VCaP (cell line): ENCODE results near the gene HM13.

ENCODE experiments used
- H3K27ac ChIP-seq: fragments of 450-650 bp; 2 replicates; pipeline ENCODE4 v1.5.1; 2017
- TF ChIP-seq, protein P1 (sequence below): fragments of 450-650 bp; conservative IDR thresholded peaks from 2 replicates; pipeline ENCODE4 v1.5.1; 2017; ENCODE audit warnings: mild to moderate bottlenecking, moderate library complexity

The HM13 gene

DNA sequence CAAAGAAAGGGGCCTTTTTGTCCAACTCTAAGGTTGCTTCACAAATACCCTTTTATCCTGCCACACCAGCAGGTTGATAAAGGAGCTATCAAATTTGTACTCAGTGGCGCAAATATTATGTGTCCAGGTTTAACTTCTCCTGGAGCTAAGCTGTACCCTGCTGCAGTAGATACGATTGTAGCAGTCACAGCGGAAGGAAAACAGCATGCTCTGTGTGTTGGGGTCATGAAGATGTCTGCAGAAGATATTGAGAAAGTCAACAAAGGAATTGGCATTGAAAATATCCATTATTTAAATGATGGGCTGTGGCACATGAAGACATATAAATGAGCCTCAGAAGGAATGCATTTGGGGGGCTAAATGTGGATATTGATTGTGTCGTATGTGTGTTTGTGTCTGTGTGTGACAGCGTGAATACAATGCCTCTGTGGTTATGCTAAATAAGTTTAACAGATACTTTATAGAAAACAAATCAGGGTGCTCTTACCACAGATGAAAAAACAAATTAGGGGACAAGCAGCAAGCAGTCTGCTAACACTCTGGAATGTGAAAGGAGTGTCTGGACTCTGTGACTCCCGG lies 33.6 kb downstream of the HM13 start:
- TF ChIP-seq, protein P1, sequence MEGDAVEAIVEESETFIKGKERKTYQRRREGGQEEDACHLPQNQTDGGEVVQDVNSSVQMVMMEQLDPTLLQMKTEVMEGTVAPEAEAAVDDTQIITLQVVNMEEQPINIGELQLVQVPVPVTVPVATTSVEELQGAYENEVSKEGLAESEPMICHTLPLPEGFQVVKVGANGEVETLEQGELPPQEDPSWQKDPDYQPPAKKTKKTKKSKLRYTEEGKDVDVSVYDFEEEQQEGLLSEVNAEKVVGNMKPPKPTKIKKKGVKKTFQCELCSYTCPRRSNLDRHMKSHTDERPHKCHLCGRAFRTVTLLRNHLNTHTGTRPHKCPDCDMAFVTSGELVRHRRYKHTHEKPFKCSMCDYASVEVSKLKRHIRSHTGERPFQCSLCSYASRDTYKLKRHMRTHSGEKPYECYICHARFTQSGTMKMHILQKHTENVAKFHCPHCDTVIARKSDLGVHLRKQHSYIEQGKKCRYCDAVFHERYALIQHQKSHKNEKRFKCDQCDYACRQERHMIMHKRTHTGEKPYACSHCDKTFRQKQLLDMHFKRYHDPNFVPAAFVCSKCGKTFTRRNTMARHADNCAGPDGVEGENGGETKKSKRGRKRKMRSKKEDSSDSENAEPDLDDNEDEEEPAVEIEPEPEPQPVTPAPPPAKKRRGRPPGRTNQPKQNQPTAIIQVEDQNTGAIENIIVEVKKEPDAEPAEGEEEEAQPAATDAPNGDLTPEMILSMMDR = no peak
- H3K27ac ChIP-seq = peak overlapping the region; percentile 86

DNA sequence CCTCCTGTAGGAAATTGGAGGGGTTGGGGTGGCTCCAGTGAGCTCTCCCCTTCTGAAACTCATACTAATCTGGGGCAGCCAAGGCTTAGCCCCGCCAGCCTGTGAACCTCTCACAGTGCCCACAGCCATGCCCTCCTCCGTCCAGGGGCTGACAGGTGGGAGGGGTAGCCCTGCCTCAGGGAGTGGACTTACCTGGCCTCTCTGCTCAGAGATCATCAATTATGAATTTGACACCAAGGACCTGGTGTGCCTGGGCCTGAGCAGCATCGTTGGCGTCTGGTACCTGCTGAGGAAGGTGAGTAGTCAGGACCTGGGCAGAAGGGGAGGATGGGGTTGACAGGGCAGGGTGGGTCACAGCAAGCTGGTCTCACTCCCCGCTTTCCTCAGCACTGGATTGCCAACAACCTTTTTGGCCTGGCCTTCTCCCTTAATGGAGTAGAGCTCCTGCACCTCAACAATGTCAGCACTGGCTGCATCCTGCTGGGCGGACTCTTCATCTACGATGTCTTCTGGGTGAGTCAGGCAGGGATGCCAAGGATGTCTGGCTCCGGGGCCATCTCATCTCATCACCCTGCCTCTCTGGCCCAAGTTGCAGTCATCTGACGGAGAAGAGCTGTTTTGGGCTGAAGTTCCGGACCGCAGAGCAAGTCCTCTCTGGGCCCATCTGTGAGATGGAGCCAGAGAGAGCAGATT lies 34.7 kb downstream of the HM13 start:
- peak overlapping the region; percentile 86; the same call in 1 of the 2 replicates for H3K27ac ChIP-seq

DNA sequence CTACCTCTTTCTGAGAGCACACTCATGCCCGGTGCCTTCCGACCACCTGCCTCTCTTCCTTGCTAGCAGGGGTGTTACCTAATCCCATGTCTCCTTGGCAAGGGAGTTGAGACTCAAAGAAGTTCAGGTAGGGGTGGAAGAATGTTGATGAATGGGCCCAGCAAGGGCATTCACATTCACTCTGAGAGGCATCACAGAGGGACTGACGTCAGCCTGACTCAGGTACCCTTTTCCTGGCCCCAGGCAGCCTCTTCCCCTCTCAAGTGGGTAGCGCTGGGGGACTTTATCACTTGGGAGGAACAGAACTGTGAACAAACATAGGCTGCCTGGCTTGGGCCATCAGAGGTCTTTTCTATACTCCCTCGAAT lies 35.3 kb downstream of the HM13 start:
- TF ChIP-seq, protein P1 = no peak
- no peak overlapping the region for H3K27ac ChIP-seq

More for the DNA sequence above, 34.7 kb downstream of the HM13 start:
- TF ChIP-seq, protein P1 = no peak

DNA sequence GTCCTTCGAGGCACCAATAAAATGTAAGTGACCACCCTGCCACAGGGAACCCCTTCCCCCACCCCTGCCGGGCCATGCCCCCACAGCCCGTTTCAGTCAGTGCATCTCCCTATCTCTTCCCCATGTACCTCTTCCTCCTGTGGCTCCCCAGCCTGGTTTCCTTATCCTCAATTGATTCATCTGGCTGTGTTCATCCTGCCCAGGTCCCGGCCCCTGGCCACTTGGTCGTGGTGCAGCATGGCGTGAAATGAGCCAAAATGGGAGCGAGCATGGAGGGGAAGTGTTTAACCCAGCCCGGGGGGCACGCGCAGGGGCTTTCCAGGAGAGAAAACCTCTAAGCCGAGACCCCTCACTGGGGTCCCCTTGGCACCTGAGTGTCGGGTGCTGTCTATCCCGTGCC lies 35.9 kb downstream of the HM13 start:
- TF ChIP-seq, protein P1 = no peak
- H3K27ac ChIP-seq = no peak overlapping the region

DNA sequence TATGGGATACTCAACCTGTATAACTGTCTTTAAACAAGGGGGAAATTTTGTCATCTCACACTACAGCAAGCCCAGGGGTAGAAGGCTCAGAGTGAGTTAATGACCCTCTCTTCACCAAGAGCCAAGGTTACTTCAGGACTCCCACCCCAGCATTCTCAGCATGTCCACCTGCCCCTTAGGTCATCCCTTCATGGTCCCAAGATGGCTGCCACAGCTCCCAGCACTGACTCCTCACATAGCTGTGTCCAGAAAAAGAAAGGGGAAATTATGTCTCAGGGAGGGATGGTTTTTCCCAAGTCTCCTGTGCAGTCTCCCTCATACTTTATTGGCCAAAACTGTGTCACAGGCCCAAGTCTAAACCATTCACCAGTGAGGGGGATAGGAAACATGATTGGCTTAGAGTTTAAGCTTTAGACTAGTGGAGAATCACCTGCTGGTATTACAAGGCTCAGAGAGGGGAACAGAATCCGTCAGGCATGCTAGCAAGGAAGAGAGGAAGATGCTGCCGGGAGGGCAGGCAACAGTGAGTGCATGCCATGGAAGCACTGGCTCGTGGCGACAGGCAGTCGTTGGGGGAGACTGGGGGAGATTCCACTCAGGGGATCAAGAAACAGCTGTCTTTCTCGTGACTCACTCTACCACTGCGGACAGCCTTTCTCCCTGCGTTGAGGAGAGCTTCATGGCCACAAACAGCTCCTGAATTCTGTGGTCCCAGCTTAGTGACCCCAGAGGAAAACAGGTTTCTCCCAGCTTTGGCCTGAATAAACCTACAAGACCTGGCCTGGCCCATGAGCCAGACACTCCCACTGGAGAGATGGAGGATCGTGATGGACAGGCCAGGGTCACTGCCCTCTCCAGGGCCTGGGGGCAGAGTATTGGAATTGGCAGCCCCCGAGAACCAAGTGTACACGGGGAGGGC lies 37.2 kb downstream of the HM13 start:
- TF ChIP-seq, protein P1 = no peak
- H3K27ac ChIP-seq = no peak overlapping the region; the same call in 1 of the 2 replicates

DNA sequence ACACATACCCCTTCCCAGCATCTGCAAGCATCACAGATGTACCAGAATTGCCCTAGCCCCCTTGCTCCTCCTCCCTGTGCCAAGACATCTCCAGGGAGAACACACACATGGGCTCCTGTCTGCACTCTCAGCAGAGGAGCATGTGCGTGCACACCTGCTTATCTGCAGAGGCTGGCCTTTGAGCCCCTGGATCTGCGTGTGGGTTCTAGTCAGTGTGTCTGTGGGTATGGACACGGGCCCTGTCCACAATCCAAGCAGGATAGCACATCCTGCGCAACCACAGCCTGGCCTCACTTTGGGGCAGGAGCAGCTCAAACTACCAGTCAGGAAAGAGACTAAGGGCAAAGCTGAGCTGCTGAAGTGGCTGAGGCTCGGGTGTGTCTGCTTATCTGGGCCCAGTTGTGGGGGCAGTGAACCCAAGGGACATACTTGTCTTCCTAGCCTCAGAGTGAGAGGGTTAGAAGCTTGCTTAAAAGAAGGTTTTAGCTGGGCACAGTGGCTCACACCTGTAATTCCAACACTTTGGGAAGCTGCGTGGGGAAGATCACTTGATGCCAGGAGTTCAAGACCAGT lies 41.0 kb downstream of the HM13 start:
- TF ChIP-seq, protein P1 = no peak
- H3K27ac ChIP-seq = no peak overlapping the region

DNA sequence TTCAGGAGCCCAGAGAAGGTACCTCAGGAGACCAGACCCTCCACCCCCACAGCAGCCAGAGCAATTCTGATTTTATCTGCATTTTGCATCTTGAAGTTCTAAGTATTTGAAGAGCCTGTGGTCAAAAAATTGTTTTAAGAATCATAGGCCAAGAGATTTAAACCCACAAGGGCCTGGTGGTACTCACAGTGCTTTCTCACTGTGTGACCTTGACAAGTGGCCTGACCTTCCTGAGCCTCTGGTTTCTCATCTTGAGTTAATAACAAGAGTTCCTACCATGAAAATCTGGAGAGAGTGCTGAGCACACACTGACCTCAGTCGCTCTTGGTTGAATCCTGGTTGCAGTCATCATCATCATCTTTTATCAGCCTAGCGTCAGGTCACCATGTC lies 45.5 kb downstream of the HM13 start:
- H3K27ac ChIP-seq = no peak overlapping the region

More for the DNA sequence above, 45.5 kb downstream of the HM13 start:
- TF ChIP-seq, protein P1 = no peak
